Ammon's horn (tissue), 1 donor: Measurements from ENCODE around the gene ZNF467.

Experiments
- DNase-seq: peaks from one replicate; pipeline ENCODE4 v3.0.0-alpha.2; 2016; ENCODE audit warnings: low spot score

ZNF467 gene

DNA sequence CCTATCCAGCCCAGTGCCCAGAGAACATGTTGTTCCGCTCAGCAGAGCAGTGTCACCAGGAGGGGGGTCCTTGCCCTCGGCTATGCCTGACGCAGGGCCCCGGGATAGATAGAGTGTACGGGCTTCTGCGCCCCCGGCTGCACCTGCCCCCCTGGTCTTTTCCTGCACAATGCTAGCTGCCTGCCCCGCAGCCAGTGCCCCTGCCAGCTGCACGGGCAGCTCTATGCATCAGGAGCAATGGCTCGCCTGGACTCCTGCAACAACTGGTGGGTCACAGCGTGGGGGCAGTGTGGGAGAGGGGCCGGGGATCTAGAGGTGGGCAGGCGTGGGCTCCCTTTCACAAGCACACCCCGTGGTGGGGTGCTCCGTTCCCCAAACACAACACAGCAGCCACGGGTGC, 33.3 kb upstream of the ZNF467 start:
- DNase-seq = no peak

DNA sequence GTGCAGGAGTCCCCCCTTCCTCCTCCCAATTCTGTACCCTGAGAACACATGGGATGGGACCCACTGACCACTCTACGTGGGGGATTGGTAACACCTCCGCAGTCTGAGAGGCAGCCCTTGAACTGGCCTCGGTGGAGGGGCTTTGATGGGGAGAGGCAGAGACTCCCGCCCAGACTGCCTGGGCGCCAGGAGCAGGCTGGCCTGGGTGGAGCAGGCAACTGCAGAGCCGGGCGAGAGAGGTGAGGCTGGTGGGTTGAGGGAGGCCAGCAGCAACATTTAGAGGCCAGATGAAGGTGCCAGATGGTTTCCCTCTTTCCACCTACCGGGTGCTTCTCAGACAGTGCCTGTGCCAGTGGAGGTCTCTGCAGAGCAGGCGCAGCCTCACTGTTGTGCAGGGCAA, 30.7 kb upstream of the ZNF467 start:
- no peak for DNase-seq

DNA sequence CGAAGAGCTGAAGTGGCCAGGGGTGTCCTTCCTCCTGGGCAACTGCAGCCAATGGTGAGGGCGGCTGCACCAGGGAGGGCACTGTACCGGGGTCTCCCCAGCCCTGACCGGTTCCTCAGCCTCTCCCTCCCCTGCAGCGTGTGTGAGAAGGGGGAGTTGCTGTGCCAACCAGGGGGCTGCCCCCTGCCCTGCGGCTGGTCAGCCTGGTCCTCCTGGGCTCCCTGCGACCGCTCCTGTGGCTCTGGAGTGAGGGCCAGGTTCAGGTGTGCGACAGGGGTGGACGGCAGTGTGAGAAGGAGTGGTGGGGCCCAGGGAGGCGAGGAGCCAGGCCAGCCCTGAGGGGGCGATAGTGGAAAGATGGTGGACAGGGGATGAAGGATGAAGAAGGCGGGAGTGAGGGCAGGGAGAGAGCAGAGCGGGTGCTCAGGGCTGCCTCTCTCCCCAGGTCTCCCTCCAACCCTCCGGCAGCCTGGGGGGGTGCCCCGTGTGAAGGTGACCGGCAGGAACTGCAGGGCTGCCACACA, 30.2 kb upstream of the ZNF467 start:
- DNase-seq = no peak

DNA sequence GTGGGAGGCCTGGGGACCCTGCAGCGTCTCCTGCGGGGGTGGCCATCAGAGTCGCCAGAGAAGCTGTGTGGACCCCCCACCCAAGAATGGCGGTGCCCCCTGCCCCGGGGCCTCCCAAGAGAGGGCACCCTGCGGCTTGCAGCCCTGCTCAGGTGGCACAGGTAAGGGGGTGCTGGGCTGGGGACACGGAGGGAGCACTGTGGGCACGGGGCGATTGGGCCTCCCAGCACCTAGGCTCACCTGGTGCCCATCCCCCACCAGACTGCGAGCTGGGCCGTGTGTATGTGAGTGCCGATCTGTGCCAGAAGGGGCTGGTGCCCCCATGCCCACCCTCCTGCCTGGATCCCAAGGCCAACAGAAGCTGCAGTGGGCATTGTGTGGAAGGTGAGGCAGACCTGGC, 29.6 kb upstream of the ZNF467 start:
- DNase-seq = no peak

DNA sequence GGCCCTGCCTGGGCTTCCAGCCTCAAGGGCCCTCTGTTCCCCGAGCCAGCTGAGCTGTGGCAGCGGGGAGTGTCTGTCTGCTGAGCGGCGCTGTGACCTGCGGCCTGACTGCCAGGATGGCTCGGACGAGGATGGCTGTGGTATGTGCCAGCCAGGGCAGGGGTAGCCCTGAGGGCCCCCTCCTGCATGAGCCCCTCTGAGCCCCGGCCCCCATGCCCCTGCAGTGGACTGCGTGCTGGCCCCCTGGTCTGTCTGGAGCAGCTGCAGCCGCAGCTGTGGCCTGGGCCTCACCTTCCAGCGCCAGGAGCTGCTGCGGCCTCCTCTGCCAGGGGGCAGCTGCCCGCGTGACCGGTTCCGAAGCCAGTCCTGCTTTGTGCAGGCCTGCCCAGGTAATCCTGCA, 28.4 kb upstream of the ZNF467 start:
- DNase-seq = no peak

DNA sequence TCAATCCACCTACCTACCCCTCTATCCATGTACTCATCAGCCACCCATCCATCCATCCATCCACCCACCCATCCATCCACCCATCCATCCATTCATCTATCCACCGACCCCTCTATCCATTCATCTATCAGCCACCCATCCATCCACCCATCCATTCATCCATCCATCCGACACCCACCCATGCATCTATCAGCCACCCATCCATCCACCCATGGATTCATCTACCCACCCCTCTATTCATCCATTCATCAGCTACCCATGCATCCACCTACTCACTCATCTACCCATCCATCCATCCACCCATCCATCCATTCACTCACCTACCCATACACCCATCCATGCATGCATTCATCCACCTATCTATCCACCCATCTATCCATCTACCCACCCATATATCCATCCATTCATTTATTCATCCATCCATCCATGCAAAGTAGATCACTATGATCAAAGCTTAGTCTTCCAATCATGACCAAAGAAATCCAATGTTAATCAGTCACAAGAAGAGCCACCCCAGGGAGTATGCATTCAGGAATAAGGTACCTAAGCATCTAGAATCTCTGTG, 27.7 kb upstream of the ZNF467 start:
- no peak for DNase-seq

DNA sequence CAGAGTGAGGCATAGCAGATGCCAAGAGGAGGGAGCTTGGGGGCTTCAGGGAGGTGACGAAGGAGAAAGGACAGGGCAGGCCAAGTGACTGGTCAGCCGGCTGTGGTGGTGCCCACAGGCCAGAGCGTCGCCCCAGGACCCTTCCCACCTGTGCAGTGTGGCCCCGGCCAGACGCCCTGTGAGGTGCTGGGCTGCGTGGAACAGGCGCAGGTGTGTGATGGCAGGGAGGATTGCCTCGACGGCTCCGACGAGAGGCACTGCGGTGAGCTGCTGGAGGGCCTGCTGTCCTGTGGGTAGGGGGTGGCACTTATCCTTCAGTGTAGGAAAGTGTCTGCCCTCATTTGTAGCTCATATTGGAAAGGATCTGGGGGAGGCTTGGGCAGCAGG, 26.8 kb upstream of the ZNF467 start:
- DNase-seq = no peak

DNA sequence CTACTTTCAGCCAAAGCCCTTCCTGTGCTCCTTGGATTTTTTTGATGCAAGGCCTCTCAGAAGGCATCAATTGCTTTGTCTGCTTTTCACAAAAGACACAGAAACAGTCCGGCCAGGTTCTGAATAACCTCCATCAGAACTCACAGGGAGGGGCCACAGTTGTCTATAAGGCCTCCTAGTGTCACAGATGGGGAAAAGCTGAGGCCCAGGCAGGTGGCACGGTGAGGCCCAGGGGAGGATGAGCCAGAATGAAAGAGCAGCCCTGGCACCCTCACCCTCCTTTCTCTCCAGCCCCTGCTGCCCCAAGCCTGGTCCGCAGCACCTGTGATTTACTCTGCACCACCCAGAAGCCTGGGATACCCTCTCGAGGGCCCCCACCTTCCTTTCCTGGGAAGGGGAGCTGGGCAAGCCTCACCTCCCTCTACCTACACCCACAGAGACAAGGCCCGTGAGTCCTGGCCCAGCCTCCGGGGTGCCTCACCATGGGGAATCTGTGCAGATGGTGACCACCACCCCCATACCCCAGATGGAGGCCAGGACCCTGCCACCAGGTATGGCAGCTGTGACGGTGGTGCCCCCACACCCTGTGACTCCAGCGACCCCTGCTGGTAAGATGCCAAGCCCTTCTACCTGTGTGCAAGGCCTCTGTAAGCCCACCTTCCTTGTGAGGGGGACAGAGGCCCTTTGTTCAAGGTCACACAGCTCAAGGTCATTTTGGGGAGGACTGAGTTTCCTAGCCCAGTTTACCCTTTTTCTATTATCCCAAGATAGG, 26.2 kb upstream of the ZNF467 start:
- peak; percentile 24 for DNase-seq

DNA sequence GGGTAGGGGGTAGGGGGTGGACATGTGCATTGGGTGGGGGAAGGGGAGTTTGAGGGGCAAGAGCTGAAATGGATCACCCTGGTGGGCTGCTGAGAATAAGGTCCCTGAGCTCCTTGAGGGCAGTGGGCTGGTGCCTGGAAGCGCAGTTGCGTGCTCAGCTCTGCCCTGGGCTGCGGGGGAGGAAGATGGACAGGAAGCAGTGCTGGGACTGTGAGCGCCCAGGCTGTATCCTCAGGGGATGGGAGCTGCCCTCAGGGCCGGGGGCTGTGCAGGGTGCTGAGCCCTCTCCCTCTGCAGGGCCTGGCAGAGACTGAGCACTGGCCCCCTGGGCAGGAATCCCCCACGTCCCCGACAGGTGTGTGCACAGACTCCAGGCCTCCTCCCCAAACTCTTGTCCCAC, 24.4 kb upstream of the ZNF467 start:
- DNase-seq = no peak

DNA sequence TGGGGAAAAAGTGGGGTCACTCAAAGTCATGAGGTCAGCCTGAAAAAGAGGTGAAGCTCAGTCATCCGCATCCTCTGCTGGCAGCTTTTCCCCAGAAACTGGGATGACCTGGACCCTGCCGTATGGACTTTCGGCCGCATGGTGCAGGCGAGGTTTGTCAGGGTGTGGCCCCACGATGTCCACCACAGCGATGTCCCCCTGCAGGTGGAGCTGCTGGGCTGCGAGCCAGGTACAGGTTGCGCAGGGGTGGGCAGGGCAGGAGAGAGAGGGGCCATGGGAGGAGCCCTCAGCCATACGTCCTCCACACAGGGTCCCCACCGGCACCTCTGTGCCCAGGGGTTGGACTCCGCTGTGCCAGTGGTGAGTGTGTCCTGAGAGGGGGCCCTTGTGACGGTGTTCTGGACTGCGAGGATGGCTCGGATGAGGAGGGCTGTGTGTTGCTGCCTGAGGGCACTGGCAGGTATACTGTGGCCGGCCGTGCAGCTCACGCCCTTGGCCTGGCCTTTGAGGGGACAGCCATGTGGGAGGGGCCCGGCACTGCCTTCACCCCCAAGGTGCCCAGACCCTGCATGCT, 23.0 kb upstream of the ZNF467 start:
- no peak for DNase-seq

DNA sequence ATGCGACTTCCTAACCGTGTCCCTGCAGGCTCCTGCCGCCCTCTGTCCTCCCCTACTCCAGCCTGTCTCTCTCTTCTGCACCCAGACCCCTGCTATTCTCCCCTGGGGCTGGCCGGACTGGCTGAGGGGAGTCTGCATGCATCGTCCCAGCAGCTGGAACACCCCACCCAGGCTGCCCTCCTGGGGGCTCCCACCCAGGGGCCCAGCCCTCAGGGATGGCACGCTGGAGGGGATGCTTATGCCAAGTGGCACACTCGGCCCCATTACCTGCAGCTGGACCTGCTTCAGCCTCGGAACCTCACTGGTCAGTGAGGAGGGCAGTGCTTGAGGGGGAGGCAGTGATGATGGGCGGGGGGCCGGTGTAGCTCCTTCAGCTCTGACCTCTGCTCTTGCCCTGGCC, 21.7 kb upstream of the ZNF467 start:
- DNase-seq = no peak

DNA sequence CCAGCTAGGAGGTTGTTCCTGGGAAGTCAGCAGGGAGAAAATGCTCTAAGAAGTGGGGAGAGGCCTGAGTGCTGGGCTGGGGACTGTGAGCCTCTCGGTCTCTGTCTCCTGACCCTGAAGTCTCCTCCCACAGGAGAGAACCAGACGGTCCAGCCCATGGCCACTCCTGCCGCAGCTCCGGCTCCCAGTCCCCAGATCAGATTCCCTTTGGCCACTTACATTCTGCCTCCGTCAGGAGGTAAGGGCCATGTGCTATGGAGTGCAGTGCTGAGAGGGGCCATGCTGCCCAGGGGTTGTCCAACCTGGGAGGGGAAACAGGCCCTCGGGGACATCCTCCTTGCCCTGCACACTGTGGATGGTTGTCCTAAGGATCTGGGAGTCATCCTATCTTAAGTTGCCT, 21.3 kb upstream of the ZNF467 start:
- DNase-seq = no peak

DNA sequence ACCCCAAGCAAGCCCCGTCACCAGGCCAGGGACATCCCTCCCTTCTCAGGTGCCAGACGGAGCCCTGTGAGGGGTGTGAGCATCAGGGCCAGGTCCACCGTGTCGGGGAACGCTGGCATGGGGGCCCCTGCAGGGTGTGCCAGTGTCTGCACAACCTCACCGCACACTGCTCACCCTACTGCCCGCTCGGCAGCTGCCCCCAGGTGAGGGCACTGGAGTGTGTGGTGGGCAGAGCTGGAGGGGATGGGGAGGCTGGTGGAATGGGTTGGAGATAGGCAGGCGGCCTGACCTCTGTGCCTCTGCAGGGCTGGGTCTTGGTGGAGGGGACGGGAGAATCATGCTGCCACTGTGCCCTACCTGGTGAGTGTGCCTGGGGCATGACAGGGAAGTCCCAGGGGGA, 19.9 kb upstream of the ZNF467 start:
- DNase-seq = no peak

DNA sequence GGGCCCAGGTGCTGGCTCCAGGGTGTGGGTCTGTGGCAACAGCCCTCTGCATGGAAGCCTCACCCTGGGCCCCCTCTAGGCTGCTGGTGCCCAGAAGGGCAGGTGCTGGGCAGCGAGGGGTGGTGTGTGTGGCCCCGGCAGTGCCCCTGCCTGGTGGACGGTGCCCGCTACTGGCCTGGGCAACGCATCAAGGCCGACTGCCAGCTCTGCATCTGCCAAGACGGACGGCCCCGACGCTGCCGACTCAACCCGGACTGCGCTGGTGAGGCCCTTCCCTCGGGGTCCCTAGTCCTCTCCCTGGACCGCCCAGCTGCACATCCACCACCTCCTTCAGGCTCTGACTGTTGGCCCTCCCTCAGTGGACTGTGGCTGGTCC, 18.8 kb upstream of the ZNF467 start:
- DNase-seq = no peak

DNA sequence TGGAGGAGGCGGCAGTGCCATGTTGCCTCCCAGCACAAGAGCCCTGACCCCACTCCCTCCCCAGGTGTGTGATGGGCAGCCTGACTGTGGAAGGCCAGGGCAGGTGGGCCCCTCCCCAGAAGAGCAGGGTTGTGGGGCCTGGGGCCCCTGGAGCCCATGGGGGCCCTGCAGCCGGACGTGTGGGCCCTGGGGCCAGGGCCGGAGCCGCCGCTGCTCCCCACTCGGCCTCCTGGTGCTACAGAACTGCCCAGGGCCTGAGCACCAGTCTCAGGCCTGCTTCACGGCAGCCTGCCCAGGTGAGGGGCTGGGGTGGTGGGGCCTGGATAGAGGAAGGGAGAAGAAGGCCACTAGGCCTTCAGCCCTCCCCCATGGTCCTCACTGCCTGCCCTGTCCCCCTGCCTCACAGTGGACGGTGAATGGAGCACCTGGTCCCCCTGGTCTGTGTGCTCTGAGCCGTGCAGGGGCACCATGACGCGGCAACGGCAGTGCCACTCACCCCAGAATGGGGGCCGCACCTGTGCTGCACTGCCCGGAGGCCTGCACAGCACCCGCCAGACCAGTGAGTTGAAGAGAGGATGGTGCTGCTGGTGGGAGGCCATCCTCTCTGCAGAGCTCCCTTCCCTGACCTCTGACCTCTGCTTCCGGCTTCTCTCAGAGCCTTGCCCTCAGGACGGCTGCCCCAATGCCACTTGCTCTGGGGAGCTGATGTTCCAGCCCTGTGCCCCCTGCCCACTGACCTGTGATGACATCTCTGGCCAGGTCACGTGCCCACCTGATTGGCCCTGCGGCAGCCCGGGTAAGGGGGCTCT, 18.2 kb upstream of the ZNF467 start:
- no peak for DNase-seq

DNA sequence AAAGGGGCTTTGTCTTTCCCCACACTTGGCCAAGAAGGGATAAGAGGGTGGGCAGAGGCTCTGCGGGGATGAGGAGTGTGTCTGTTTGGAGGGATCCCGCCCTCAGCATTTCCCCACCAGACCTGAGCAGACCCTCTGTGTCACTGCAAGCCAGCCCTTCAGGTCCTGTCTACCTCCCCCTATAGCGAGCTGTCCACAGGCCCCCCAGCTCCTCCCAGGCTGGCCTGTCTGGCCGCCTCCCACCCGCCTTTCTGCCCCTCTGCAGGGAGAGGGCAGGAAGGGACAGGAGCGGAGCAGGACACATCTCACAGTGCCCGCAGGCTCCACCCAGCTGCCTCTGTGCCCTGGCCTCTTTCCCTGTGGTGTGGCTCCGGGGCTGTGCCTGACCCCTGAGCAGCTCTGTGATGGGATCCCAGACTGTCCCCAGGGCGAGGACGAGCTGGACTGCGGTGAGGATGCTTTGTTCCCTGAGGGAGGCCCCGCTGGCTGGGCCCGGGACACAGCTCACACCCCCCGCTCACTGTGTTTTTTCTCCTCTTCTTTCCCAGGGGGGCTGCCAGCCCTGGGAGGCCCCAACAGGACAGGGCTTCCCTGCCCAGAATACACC, 17.5 kb upstream of the ZNF467 start:
- no peak for DNase-seq

DNA sequence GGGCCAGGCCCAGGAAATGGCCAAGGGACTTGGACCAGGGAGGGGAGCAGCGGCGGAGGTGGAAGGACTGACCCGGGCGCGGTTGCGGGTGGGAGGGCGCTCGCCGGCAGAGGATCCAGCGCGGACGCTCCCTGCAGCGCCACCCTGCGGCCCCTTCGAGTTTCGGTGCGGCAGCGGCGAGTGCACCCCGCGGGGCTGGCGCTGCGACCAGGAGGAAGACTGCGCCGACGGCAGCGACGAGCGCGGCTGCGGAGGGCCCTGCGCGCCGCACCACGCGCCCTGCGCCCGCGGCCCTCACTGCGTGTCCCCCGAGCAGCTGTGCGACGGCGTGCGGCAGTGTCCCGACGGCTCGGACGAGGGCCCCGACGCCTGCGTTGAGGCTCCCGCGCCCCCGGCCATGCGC, 16.8 kb upstream of the ZNF467 start:
- no peak for DNase-seq

DNA sequence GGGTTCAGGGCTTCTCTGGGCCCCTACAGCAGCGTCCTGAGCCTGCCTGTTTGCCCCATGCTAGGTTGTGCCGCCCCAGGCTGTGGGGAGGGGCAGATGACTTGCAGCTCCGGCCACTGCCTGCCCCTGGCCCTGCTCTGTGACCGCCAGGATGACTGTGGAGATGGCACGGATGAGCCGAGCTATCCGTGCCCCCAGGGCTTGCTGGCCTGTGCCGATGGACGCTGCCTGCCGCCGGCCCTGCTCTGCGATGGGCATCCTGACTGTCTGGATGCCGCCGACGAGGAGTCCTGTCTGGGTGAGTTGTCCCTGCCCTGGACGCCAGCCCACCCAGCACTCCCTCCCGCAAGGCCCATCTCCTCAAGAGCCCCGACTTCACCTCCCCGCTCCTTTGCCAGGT, 15.7 kb upstream of the ZNF467 start:
- DNase-seq = no peak

DNA sequence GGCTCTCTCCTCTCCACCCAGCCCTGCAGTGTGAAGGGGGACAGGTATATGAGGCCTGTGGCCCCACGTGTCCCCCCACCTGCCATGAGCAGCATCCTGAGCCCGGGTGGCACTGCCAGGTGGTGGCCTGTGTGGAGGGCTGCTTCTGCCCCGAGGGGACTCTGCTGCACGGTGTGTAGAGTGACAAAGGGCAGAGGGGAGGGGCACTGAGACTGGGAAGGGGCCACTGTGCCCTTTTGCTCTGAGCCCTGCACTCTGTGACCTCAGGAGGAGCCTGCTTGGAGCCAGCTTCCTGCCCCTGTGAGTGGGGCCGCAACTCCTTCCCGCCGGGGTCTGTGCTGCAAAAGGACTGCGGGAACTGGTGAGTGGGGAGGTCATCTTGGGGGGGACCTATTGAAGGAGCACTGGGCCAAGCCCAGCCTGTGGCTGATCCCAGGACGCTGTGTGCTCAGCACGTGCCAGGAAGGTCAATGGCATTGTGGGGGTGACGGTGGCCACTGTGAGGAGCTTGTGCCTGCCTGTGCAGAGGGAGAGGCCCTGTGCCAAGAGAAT, 15.0 kb upstream of the ZNF467 start:
- DNase-seq = no peak

DNA sequence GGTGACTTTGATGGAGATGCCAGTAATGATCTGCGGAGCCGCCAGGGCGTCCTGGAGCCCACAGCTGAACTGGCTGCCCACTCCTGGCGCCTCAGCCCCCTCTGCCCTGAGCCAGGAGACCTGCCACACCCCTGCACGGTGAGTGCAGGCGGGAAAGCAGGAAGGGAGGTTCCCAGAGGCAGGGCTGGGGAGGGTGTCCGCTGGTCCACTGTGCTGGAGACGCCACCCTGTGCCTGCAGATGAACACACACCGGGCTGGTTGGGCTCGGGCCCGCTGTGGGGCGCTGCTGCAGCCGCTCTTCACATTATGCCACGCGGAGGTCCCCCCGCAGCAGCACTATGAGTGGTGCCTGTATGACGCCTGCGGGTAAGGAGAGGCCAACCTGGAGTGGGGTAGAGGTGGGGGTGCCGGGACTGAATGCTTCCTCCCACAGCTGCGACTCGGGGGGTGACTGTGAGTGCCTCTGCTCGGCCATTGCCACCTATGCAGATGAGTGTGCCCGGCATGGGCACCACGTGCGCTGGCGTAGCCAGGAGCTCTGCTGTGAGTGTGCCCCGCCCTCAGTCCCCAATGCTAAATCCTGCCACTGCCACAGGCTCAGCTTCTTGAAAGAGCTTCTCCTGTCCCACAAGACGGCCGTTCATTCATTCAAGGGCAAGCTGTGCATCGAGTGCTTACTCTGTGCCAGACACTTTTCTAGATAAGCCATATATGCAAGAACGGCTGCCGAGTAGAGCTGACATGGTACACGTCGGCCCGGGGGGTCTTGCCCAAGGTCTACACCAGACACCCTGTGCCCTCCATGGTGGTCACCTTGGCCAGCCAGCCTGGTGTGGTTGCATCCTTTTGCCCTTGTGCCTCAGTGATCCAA, 14.3 kb upstream of the ZNF467 start:
- no peak for DNase-seq

DNA sequence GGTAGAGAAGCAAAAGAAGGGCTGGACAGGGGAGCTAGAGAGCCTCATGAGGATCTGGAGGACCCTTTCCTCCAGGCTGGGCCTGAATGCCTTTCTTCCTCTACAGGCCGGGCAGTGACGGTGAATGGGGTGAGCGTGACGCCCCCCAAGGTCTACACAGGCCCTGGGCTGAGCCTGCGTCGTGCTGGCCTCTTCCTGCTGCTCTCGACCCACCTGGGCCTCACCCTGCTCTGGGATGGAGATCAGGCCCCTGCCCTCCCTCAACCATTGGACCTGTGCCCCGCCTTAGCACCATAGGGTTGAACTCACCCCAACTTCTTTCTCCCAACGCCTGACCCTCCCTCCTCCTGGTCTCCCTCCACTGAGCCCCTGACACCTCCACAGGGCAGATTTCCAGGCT, 12.6 kb upstream of the ZNF467 start:
- no peak for DNase-seq
